Measurements from ENCODE around the gene PLCB4. TPM values are rescaled to one million over a fixed set of nuclear protein-coding genes. Genes with fewer than 3 reads are reported as not detected.

Gene PLCB4
- polyA plus RNA-seq, 10 donors, result 3.9 to 6.5 (median 5.3) TPM

DNA sequence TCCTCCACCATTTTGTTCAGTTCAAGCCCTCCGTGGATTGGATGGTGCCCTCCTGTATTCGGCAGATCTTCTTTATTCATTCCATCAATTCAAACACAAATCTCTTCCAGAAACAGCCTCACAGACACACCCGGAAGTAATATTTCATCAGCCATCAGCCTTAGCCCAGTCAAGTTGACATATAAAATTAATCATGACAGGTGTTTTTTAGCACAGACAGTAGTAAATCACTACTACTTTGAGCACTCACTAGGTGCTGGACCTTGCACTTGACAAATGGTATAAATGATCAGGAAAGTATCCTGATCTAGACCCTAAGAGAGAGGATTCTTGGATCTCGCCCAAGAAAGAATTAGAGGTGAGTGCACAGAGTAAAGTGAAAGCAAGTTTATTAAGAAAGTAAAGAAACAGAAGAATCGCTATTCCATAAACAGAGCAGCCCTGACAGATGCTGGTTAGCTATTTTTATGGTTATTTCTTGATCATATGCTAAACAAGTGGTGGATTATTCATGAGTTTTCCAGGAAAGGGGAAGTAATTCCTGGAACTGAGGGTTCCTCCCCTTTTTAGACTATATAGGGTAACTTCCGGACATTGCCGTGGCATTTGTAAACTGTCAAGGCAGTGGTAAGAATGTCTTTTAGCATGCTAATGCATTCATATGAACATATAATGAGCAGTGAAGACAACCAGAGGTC, 250.9 kb downstream of the PLCB4 start:
- no peak for DNase-seq

DNA sequence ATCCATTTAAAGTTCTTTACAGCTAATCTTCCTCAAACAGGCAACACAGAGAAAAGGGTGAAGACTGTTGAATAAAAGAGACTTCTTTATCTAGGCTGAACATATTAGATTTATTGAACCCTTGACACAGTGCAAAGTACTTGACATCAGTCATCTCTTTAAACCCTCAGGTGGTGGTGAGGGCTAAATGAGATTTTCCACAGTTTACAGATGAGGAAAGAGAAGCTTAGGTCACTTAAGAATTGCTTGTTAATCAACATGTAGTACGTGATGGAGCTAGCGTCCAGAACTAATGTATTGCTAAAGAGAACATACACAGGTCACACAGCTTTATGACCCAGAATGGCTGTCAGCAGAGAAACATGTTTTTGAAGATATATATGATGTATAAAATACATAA, 252.1 kb downstream of the PLCB4 start:
- no peak for DNase-seq

DNA sequence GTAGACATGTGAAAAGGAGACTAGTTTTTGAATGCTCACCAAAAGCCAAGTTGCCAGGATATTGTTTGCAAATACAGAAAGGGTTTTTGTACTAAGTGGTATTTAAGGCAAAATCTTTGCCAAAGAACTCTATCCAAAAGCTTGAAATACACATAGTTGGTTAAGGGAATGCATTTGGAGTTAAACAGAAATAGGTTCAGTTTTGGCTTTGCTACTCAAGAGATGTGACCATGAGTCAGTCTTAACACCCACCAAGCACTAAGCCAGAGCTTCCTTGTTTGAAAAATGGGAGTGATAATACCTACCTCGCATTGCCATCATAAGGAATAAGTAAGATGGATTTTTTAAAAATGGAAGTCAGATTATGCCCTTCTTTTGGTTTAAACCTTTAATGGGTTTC, 253.8 kb downstream of the PLCB4 start:
- DNase-seq, result no peak

DNA sequence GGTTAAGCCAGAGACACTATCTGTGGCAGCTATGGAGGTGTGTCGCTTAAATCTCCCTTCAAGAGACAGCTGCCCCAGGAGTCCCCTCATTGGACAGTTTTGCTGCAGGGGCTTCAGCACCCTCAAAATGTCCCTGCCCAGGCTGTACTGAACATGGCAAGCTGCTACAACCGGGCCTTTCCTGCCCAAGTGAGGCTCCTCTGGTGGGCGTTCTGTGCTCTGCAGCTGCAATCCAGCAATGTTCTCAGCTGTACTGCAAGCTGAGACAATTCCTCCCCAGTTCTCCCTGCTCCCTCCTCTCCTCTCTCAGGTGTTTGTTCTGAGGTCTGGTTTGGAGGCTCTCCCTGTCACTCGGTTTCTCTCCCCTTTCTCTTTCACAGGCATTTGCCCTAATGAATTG, 254.7 kb downstream of the PLCB4 start:
- DNase-seq, result no peak

DNA sequence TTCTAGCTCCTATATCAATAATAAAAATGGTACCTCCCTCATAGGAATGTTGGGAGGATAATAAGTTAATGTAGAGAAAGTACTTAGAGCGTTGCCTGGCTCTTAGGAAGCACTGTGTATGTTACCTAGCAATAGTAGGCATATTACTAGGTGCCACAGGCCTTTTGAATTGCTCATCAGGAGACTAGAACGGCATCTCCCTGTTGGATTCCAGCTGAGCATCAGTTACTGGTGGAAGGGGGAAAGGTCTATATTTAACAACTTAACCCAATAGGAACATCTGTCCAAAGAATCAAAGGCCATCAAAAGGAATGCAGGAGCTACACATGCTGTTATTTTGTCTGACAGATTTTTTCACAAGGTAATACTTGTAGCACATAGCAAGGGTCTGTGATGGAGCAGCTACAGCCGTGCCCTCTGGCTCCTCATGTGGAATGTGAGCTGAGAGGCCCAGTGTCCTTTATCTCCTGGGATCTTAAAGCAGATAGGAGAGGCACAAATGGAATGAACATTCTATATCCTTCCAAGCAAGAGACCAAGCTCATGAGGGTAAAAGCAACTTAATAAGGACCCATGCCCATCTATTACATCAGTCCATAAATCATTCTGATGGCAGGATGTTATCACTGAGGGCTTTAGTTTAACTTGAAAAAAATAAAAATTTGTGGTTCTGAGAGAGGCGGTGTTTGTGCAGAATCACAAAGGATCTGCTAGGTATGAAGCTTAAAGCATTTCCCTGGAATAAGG, 260.6 kb downstream of the PLCB4 start:
- no peak for DNase-seq

DNA sequence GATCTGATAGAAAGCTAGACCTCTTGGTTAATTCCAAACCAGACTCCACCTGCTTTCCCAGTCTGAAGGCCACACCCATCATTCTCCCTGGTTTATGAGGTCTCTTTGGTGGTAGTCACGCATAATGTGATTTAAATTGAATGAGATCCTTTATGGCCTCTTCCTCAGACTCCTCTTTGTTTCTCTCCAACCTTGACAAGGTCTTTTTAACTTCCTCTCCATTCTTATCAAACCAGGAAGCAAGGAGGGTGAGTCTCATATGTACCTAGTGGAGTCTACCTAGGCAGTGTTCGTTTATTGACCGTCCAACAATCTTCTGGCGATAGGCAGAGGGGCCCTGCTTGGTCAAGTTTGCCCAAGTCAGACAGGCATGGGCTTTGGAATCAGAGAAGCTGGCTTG, 261.3 kb downstream of the PLCB4 start:
- no peak for DNase-seq

DNA sequence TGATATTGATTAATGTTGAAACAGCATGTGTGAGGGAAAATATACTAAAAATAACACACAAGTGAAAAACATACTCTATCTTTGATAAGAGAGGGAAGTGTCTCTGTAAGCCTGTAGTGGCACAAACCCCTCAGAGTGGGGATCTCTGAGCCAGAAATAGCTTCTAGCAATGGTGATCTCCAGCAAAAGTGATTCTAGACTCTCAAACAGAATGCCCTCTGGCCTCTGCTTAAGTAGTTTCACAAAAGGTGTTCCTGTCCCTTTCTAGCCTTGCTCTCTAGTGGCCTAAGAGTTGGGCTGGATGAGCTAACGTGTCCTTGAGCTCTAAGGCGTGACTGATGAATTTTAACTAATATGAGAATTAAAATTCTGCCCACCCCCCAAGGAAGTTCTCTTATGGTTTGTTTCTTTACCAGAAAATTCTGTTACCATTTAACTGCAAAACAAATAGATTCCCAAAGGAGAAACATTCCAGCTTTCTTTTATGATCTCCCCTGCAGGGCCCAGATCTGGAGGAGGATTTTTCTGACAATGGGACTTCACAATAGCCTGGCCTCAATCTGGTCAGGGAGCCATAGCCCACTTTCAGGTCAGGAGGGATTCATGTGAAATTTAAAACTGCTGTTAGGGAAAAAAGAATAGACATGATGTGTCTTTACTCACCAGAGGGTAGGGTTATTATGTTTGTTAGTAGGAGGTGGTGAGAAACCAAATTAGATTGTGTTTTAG, 263.0 kb downstream of the PLCB4 start:
- no peak for DNase-seq

DNA sequence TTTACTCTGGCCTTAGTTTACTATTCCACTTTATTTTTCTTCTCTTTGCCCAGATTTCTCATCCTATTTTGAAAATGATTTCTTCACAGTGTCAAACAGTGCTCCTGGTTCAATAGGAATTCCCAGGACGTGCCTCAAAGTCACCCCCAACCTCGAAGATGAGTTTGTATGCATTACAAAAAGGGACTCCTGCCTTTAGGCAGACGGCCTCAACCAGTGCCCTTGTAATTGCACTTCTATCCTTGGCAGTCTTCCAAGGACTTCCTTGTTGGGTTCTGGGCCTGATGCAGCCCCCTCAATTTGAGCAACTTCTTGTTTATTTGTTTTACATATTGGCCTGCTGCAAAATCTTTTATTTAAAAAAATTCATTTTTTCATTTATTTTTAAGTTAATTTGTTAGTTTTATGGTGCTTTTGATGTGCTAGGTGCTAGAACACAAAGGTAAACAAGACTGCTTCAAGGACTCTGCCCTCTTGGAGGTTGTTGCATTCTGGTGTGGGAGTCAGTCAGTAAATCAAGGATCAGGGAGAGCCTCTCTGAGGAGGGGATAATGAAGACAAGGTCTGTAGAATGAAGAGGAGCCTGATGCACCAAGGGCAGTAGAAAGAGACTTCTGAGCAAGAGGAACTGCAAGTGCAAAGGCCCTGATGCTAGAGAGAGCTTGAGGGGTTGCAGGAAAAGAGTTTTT, 264.0 kb downstream of the PLCB4 start:
- no peak for DNase-seq

DNA sequence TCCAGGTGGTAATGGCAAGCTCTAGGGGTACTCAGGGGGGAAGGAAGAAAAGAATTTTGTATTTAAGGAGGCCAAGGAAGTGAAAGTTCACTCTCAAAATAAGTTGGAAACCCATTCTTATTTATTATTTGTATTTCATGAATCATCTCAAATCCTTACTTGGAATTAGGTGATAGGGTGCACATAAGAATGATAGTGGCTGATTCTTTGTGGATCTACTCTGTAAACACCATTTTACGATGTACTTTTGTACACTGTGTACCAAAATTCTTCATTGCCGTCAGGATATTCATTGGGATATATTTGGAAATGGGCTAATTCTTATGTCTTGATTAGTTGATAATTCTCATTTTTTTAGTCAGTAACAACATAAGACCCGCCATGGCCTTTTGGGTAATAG, 266.0 kb downstream of the PLCB4 start:
- DNase-seq, result no peak

DNA sequence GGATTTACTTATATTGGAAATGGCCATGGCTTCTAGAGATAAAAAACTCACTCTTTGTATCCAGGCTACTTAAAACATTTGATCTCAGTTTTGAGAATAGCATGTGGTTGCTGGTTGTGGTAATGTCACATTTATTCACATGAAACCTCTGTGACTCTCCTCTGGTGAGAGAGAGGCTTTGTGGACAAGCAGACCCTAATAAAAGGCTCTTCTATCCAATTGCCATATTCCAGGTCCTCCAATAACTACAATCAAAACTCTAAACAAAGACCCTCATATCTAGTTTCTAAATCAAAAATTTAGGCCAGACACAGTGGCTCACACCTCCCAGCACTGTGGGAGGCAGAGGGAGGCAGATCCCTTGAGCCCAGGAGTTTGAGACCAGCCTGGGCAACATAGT, 269.2 kb downstream of the PLCB4 start:
- DNase-seq, result no peak

DNA sequence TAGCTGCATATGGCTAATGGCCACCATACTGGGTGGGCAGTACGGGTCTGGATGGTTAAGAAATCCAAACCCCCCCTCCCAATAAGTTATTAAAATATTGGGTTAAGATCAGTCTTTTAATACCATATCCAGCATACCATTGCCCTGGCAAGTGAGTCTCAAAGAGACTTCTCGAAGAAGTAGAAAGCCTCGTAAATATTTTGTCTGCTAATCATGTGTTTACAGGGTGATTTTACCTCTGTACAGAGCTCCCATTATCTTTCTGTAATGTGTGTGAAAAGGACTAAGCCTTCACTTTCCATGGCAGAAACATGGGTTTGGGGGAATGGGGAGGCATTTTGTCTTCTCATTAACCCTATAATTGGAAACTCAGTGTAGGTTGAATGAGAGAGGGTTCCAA, 270.8 kb downstream of the PLCB4 start:
- DNase-seq, result no peak

DNA sequence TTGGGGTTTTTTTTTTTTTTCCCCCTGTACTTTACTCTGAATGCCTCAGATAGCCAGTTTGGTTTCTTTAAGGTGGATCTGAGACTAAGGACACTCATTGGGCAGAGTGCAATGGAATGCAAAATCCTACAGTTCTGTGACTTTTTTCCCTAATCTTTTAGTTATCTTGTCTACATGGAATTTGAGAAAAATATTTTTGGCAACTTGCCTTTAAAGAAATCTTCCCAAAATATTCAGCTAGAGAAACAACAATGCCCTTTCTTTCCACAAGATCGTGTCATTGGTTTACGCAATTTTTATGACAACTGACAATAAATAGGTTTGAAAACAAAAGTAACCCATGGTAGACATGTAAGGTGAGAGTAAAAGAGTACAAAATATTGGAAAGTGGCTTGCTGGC, 273.8 kb downstream of the PLCB4 start:
- no peak for DNase-seq

DNA sequence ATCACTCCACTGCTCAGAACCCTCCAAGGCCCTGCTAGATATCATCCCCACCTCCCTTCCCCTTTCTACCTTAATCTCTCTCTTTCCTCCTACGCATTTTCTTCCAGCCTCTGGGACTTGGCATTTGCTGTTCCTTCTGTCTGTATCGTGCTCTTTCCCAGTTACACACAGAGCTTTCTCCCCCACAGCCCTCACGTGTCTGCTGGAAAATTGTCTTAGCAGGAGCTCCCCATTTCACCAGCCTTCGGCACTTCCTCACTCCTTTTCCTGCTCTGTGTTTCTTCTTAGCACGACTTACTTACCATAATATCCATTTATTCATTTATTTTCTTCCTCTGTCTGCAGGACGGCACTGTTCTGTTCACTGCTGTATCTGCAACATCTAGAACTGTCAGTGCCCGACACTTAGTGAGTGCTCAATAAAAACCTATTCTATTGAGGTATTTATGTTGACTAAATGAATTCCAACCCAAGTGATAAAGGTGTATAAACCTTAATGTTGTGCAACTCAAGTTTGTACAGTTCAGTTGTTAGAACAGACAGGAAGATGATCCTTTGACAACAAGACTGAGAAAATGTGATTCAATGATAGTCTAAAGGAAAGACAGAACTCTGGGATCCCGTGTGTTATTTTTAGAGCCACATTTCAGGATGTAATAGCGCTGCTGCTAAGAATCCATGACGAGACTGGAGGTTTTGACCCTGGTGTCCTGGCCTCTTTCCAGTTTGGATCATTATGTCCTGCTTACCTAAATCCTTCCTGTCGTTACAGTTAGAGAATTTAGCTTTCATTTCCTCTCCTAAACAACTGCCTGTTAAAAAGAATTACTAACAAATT, 275.4 kb downstream of the PLCB4 start:
- peak; percentile 53 to 78 (median 66) for DNase-seq

DNA sequence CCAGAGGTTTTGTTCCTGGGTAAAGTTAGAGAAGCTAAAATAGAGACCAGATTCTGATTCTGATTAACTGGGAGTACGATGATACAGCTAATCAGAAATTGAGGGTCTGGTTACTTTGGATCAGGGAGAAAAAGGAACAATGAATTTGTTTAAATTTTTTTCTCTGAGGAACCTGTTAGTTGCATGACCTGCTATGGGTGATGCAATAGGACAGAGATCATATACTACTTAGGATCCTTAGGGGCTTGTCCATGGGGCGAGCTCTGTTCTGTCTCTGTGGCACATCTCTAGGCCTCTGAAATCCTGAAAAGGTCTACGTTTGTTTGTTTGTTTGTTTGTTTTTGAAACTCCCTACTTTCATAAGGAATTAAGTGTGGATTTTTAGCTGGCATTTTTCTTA, 279.4 kb downstream of the PLCB4 start:
- no peak for DNase-seq

DNA sequence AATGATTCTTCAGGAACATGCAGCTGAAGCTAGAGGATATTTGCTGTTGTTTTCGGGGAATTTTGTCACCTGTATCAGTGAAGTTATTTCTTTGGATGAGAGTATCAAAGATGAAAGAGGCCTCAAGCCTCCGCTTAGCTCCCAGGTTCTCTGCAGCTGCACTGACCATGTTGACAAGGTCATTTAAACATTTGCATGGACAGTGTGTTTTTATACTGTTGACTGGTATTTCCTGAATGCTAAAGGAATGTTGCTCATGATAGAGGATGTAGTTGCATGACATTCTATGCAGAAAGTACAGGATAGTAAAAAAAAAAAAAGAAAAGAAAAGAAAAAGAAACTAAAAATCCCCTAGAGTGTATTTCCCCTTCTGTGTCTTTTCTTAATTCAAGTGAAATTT, 279.9 kb downstream of the PLCB4 start:
- no peak for DNase-seq

DNA sequence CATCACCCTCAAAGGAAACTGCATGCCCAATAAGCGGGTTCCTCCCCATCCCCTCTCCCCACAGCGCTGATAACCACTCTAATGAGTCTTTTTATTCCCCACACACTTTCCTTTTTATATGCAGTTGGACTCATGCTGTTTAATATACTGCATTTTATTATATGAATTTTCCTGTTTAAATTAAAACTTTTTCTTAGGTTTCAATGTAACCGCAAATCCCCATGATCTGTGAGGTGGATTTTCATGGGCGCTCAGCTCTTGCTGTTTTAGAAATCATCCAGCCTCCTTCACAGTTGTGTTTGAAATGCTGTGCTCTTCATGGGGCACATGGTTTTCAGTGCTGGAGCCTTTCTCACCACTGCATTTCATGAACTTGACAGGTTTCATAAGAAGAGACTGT, 280.4 kb downstream of the PLCB4 start:
- DNase-seq, result no peak

DNA sequence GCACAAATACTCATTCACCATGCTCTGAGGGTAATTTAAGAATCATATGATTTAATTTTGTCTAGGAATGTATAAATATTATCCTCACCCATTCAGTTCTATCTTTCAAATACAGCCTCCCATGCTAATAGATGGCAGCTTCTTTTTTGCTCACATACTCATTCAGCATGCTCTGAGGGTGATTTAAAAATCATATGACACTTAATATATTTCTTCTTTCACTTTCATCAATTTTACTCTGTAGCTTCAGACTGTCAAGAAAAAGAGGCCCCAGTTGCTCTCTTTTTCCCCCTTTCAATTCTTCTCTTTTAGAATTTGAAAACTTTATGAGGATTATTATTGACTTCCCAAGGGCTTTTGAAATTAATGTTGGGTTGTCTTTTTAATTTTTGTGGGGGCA, 283.9 kb downstream of the PLCB4 start:
- no peak for DNase-seq

DNA sequence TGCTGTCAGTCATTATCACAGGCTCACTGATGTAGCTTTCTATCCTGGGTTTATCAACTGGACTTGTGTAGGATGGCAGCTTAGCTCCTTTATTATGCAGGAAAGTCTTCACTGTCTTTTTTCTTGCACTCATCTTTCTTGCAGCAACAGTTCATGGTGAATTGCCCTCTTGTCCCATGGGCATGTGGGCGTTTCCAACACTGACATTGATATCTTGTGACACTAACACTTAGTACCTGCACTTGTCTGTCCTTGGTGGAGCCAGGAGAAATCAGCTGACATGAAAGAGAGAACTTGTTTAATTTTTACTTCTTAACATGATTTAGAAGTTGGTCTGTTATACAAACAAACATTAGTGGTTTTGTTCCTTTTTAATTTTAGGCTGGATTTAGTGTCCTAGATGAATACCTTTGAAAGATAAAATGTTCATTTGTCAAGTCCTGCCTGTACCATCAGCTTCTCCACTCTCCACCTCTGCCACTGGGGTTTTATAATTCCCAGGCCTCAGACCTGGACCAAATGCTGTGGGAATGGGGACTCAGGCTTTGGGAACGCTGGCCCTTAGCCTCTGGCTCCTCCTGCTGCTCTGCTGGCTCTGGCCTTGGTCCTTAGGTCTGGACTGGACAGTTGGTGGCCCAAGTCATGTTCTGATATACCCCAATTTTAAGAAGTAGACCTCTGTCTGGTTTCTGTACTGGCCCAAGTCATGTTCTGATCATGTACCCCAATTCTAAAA, 284.5 kb downstream of the PLCB4 start:
- DNase-seq, result no peak

DNA sequence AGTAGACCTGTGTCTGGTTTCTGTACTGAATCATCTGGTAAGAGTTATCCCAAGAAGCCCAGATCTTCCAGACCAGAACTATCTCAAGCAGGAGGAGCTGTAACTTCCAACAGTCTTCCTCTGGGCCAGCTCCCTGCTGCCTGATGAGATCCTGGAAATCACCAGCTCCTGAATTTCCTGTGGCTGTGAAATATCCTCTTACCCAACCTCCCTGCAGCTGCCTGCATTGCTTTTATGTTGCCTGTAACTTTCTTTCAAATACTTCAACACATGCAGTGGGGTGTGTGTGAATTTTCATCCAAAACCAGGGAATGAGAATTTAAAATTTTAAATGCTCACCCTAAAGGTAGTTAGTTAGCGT, 285.0 kb downstream of the PLCB4 start:
- DNase-seq, result no peak

DNA sequence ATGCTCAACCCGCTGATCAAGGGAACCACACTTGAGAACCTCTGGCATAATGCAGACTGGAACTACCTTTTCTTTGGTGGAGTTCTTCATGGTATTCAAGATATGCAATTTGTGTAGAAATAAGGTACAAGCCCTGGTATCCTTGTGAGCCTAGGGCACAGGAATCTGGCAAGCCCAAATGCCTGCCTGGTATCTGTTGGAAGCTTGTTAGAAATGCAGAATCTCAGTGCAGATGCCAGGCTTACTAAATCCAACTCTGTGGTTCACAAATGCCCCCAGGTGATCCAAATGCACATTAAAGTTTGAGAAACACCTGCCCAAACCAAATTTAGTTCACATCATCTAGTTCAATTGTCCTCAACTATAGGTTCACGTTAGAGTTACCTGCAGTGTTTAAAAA, 285.7 kb downstream of the PLCB4 start:
- DNase-seq, result no peak

DNA sequence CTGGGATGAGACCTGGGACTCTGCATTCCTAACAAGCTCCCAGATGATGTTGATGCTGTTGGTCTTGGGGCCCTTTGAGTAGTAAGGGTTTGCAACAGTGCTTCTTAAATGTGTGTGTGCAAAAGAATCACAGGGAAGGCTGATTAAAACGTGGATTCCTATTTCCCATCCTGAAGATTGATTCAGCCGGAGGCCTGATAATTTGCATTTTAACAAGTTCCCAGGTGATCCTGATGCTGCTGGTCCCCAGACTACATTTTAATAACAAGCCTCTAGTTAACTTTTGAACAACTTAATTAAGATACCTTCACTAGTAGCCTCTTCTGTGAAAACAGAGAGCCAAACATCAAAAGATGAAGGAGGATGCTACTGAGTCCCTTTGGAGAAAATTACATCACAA, 289.1 kb downstream of the PLCB4 start:
- DNase-seq, result no peak
